ENCODE data around the gene RIPOR3. TPM values are rescaled to one million over a fixed set of nuclear protein-coding genes. Genes with fewer than 3 reads are reported as not detected.

Gene RIPOR3
- total and polyA plus RNA-seq, 9 of the 15 experiments (the other 6 are each of a cell fraction or from before 2014, with no cell fraction given), result 3.3 to 62.7 (median 21.4) TPM

- TF ChIP-seq MTA1 (IDR thresholded peaks at IDR 0.05; ENCODE audit: borderline replicate concordance) (no peak), KLF6 (CRISPR knock-in tag; IDR thresholded peaks at IDR 0.05; ENCODE audit: borderline replicate concordance) (peak; percentile 61; the same call in 1 of the 2 replicates), MXI1 (IDR thresholded peaks at IDR 0.05; ENCODE audit: low read depth, low read length) (no peak), KAT2B (IDR thresholded peaks at IDR 0.05; ENCODE audit: low read depth, low read length) (no peak), POLR2H (tag; IDR thresholded peaks at IDR 0.05; ENCODE audit: low read depth) (no peak), KDM2B (CRISPR knock-in tag; IDR thresholded peaks at IDR 0.05) (no peak), EWSR1 (IDR thresholded peaks at IDR 0.05; ENCODE audit: borderline replicate concordance, low read depth, partially characterized antibody) (peak; percentile 66), ZNF175 (CRISPR knock-in tag; IDR thresholded peaks at IDR 0.05; ENCODE audit: low read depth) (peak; percentile 86), DPF2 (IDR thresholded peaks at IDR 0.05) (peak; percentile 22; the same call in 1 of the 2 replicates), POLR2B (IDR thresholded peaks at IDR 0.05; ENCODE audit: low read depth, partially characterized antibody) (no peak), ZNF561 (CRISPR knock-in tag; conservative IDR thresholded peaks at IDR 0.05) (no peak), CREB1 (IDR thresholded peaks at IDR 0.05) (no peak), CREB1 (CRISPR knock-in tag; IDR thresholded peaks at IDR 0.05) (no peak), MBD2 (IDR thresholded peaks at IDR 0.05; ENCODE audit: borderline replicate concordance, low read depth) (no peak)
Observed at GRCh38 chr20:50728981-50729874, 37.9 kb upstream of the RIPOR3 start (continued).

Data from K562 (cell line).